Activated CD8-positive, alpha-beta T cell treated with anti-CD3 and anti-CD28 coated beads for 36 hours (primary cell): ENCODE measurements around the gene ZDHHC22. TPM values are rescaled to one million over a fixed set of nuclear protein-coding genes. Genes with fewer than 3 reads are reported as not detected.

Experiments
- ATAC-seq: fragments of 200-7000 bp; cut with Tn5 transposase; one replicate; pipeline ENCODE4 v1.10.0; 2021; ENCODE audit warnings: mild to moderate bottlenecking, moderate library complexity
- CTCF ChIA-PET: fragments of 350-600 bp; sonication (Branson Sonifier 250); formaldehyde crosslinking; loops from one replicate; lab custom pipeline; 2021; ENCODE audit warnings: antibody characterized with exemption; lab: Charles Lee
- POLR2A ChIA-PET: fragments of 350-600 bp; sonication (Branson Sonifier 250); formaldehyde crosslinking; loops from one replicate; lab custom pipeline; 2021; ENCODE audit warnings: antibody characterized with exemption; lab: Charles Lee
- DNase-seq: peaks from one replicate; pipeline ENCODE4 v3.0.0-alpha.2; 2020
- H3K27ac Mint-ChIP-seq: one replicate; pipeline ENCODE4 v1.8.0; 2021; ENCODE audit warnings: mild to moderate bottlenecking, mixed read lengths
- H3K27me3 Mint-ChIP-seq: one replicate; pipeline ENCODE4 v1.8.0; 2021; ENCODE audit warnings: mixed read lengths
- H3K36me3 Mint-ChIP-seq: one replicate; pipeline ENCODE4 v1.8.0; 2021; ENCODE audit warnings: low read depth, mixed read lengths
- H3K4me1 Mint-ChIP-seq: one replicate; pipeline ENCODE4 v1.8.0; 2021; ENCODE audit warnings: low read depth, mixed read lengths
- H3K4me3 Mint-ChIP-seq: one replicate; pipeline ENCODE4 v1.8.0; 2021; ENCODE audit warnings: mild to moderate bottlenecking, moderate library complexity, mixed read lengths
- H3K9me3 Mint-ChIP-seq: one replicate; pipeline ENCODE4 v1.8.0; 2021; ENCODE audit warnings: mixed read lengths
- CTCF ChIP-seq: fragments of 200-600 bp; IDR thresholded peaks from one replicate; pipeline ENCODE4 v1.8.0; 2022; ENCODE audit warnings: antibody characterized with exemption, mild to moderate bottlenecking
- intact Hi-C: fragments of 100-400 bp; cut with micrococcal nuclease; formaldehyde crosslinking; loops from one replicate; pipeline ENCODE4 v1.10.0; 2022
- total RNA-seq, 2 experiments: library from RNA; stranded (reverse); gene quantifications; one replicate each; pipeline ENCODE4 v1.2.3, GENCODE V29; 2021

ZDHHC22 gene
- total RNA-seq, 2 experiments from 2014 or later, result not detected

GRCh38 chr14:77153802-77154201 is 12.2 kb upstream of the ZDHHC22 start:
- H3K27ac Mint-ChIP-seq, result no peak overlapping the region
- DNase-seq (no peak), ATAC-seq (no peak)
- no peaks in the 10 kb centered on the region for H3K36me3 Mint-ChIP-seq
- no peak for TF ChIP-seq CTCF
- ChIA-PET POLR2A (no interaction called here), CTCF (interaction anchor here (1.4 to 6.7 kb wide), 6 partner anchors 11 to 163 kb away, joined by 4 to 134 read pairs (median 28); partner anchors contain the start of gene ZDHHC22)
- no peaks in the 10 kb centered on the region for H3K9me3 Mint-ChIP-seq
- intact Hi-C loops, result loop anchor here (2.0 to 10.0 kb wide), 2 partner anchors 61 to 163 kb away; no protein-coding TSS in a partner anchor
- no peaks in the 10 kb centered on the region for H3K4me1 Mint-ChIP-seq
- H3K27me3 Mint-ChIP-seq, result peaks cover 31% of the 10 kb centered on the region
- H3K4me3 Mint-ChIP-seq, result no peak overlapping the region

- H3K27ac Mint-ChIP-seq, result no peak overlapping the region
- peaks cover 21% of the 10 kb centered on the region for H3K27me3 Mint-ChIP-seq
- H3K4me1 Mint-ChIP-seq, result no peaks in the 10 kb centered on the region
- ChIA-PET POLR2A (interaction anchor here (0.8 kb wide), 1 partner anchor 164 kb away, joined by 3 read pairs; no protein-coding TSS in a partner anchor), CTCF (interaction anchor here (0.6 to 6.7 kb wide), 48 partner anchors 9 to 442 kb away, joined by 3 to 134 read pairs (median 4); partner anchors contain the start of genes GSTZ1 and ZDHHC22)
- H3K9me3 Mint-ChIP-seq, result no peaks in the 10 kb centered on the region
- DNase-seq, result no peak
- H3K36me3 Mint-ChIP-seq, result no peaks in the 10 kb centered on the region
- no peak overlapping the region for H3K4me3 Mint-ChIP-seq
- TF ChIP-seq CTCF, result no peak
- intact Hi-C loops, result loop anchor here (2.0 to 10.0 kb wide), 2 partner anchors 63 to 165 kb away; no protein-coding TSS in a partner anchor
- ATAC-seq, result peak; percentile 67
These were observed 10.5 kb upstream of the ZDHHC22 start for GRCh38 chr14:77151918-77152588.

- H3K27me3 Mint-ChIP-seq, result peaks cover 24% of the 10 kb centered on the region
- ChIA-PET CTCF (interaction anchor here (0.8 to 6.7 kb wide), 39 partner anchors 9 to 401 kb away, joined by 3 to 134 read pairs (median 5); partner anchors contain the start of genes GSTZ1 and ZDHHC22), POLR2A (no interaction called here)
- intact Hi-C loops, result loop anchor here (10.0 kb wide), 1 partner anchor 64 kb away; no protein-coding TSS in a partner anchor
- H3K4me1 Mint-ChIP-seq, result no peaks in the 10 kb centered on the region
- TF ChIP-seq CTCF, result peak; percentile 53
- H3K9me3 Mint-ChIP-seq, result no peaks in the 10 kb centered on the region
- peak; percentile 23 for DNase-seq
- no peak overlapping the region for H3K4me3 Mint-ChIP-seq
- ATAC-seq, result no peak
- H3K27ac Mint-ChIP-seq, result no peak overlapping the region
- no peaks in the 10 kb centered on the region for H3K36me3 Mint-ChIP-seq
These were observed 9.7 kb upstream of the ZDHHC22 start for GRCh38 chr14:77151245-77151644.

- CTCF ChIA-PET, result interaction anchor here (1.0 to 6.7 kb wide), 8 partner anchors 9 to 281 kb away, joined by 3 to 134 read pairs (median 7); no protein-coding TSS in a partner anchor
- POLR2A ChIA-PET, result no interaction called here
- peaks cover 30% of the 10 kb centered on the region for H3K27me3 Mint-ChIP-seq
These were observed 7.1 kb upstream of the ZDHHC22 start for GRCh38 chr14:77148510-77149231.

More at GRCh38 chr14:77148510-77149231, 7.1 kb upstream of the ZDHHC22 start:
- H3K9me3 Mint-ChIP-seq, result no peaks in the 10 kb centered on the region
- no peaks in the 10 kb centered on the region for H3K36me3 Mint-ChIP-seq
- ATAC-seq, result no peak
- no peak overlapping the region for H3K27ac Mint-ChIP-seq
- no peak for DNase-seq
- no peak for TF ChIP-seq CTCF
- no peaks in the 10 kb centered on the region for H3K4me1 Mint-ChIP-seq
- no peak overlapping the region for H3K4me3 Mint-ChIP-seq
- intact Hi-C loops, result no loop called here
